HepG2 (cell line): ENCODE measurements around the gene UBASH3A. TPM values are rescaled to one million over a fixed set of nuclear protein-coding genes. Genes with fewer than 3 reads are reported as not detected.

Experiments
- ATAC-seq: fragments of 200-7000 bp; cut with Tn5 transposase; 3 replicates; pipeline ENCODE4 v1.9.1; 2020; ENCODE audit warnings: mild to moderate bottlenecking, moderate library complexity
- BruUV-seq: library from RNA; stranded (reverse); fragments of 400-500 nt; replicated peaks from 2 replicates; lab custom pipeline; 2021; lab: Mats Ljungman, UMichigan
- CTCF ChIA-PET: fragments of 300-600 bp; formaldehyde crosslinking; extraction: SDS; loops from one replicate; lab custom pipeline; 2021; ENCODE audit warnings: low total read pairs, inconsistent platforms, low intra/inter-chr PET ratio; lab: Yijun Ruan, JAX
- POLR2A ChIA-PET: fragments of 350-600 bp; sonication (Branson Sonifier 250); formaldehyde crosslinking; loops from one replicate; lab custom pipeline; 2020; ENCODE audit warnings: antibody characterized with exemption, inconsistent platforms; lab: Yijun Ruan, JAX
- DNase-seq: peaks from one replicate; pipeline ENCODE4 v3.0.0-alpha.2; 2015; ENCODE audit warnings: low spot score
- FAIRE-seq: peaks from 3 replicates; lab custom pipeline; 2011; peaks lifted over from hg19 to GRCh38; lab: Jason Lieb, UNC
- H2AFZ ChIP-seq: one replicate; pipeline ENCODE4 v1.6.1; 2011; ENCODE audit warnings: low read length, inconsistent platforms
- H3K27ac ChIP-seq: fragments of 300-600 bp; 3 replicates; pipeline ENCODE4 v1.8.0; 2011; ENCODE audit warnings: mixed run types, mild to moderate bottlenecking, mixed read lengths, low read length, inconsistent platforms; ENCODE audit not compliant: insufficient read depth; ENCODE audit errors: extremely low read length
- H3K27me3 ChIP-seq, 2 experiments: fragments of 200-600 bp in 1 of 2; 2 replicates in 1 of 2; 3 replicates in 1 of 2; pipeline versions ENCODE4 v1.6.0 to v1.8.0; 2011; ENCODE audit warnings: low read length in 2 of 2, mild to moderate bottlenecking in 2 of 2, moderate library complexity in 2 of 2, inconsistent platforms in 1 of 2; ENCODE audit not compliant: insufficient read depth in 2 of 2, control insufficient read depth in 1 of 2
- H3K36me3 ChIP-seq, 2 experiments: fragments of 200-600 bp in 1 of 2; replicated peaks in 1 of 2; 2 replicates in 1 of 2; 3 replicates in 1 of 2; pipeline versions ENCODE4 v1.5.1 to v1.8.0; 2011; ENCODE audit warnings: low read length in 2 of 2, inconsistent platforms in 1 of 2; ENCODE audit not compliant: insufficient read depth in 2 of 2, control insufficient read depth in 1 of 2
- H3K4me1 ChIP-seq: 2 replicates; pipeline ENCODE4 v1.5.1; 2012; ENCODE audit warnings: low read length, inconsistent platforms; ENCODE audit not compliant: insufficient read depth
- H3K4me2 ChIP-seq: 2 replicates; pipeline ENCODE4 v1.6.0; 2011; ENCODE audit warnings: low read depth, low read length, inconsistent platforms
- H3K4me3 ChIP-seq, 3 experiments: fragments of 200-600 bp in 1 of 3; sonication (generic), shearing (Covaris generic) in 1 of 3; replicated peaks in 1 of 3; 2 replicates each; pipeline ENCODE4 v1.5.1; 2011 to 2016; ENCODE audit warnings: low read length in 3 of 3, inconsistent platforms in 2 of 3, low read depth in 2 of 3, mild to moderate bottlenecking in 2 of 3, control low read depth in 1 of 3, mixed read lengths in 1 of 3; ENCODE audit not compliant: insufficient read depth in 1 of 3
- H3K79me2 ChIP-seq: one replicate; pipeline ENCODE4 v1.6.1; 2011; ENCODE audit warnings: low read length, inconsistent platforms; ENCODE audit not compliant: insufficient read depth
- H3K9ac ChIP-seq: 2 replicates; pipeline ENCODE4 v1.6.0; 2011; ENCODE audit warnings: mild to moderate bottlenecking, low read depth, low read length, inconsistent platforms; ENCODE audit not compliant: insufficient read depth
- H3K9me3 ChIP-seq: 2 replicates; pipeline ENCODE4 v1.5.1; 2012; ENCODE audit warnings: mild to moderate bottlenecking, low read length
- H4K20me1 ChIP-seq: 2 replicates; pipeline ENCODE4 v1.6.0; 2011; ENCODE audit warnings: inconsistent platforms, mild to moderate bottlenecking, low read length, moderate library complexity; ENCODE audit not compliant: insufficient read depth
- HNF4A ChIP-seq: sonication (generic); formaldehyde crosslinking; IDR thresholded peaks from 2 replicates; pipeline ENCODE4 v1.4.0; 2020; ENCODE audit warnings: missing genetic modification reagents
- NCOR1 ChIP-seq: fragments of 200-600 bp; sonication (generic); IDR thresholded peaks from 2 replicates; pipeline ENCODE4 v1.7.0; 2017; ENCODE audit warnings: antibody characterized with exemption, low read length, borderline replicate concordance
- NFE2L2 ChIP-seq: fragments of 150-350 bp; IDR thresholded peaks from 2 replicates; pipeline ENCODE4 v1.6.1; 2014; ENCODE audit warnings: low read length
- SIX1 ChIP-seq: sonication (generic); formaldehyde crosslinking; IDR thresholded peaks from 2 replicates; pipeline ENCODE4 v1.4.0; 2020; ENCODE audit warnings: missing genetic modification reagents, borderline replicate concordance
- WGBS: methylation state at CpG from one replicate; pipeline ENCODE4 v1.1.6; 2017; ENCODE audit warnings: low lambda C conversion rate; 5-methylcytosine and 5-hydroxymethylcytosine counted together
- in situ Hi-C: cut with HindIII; loops from 2 replicates; pipeline ENCODE4 v1.10.0; 2017; ENCODE audit warnings: low pct_unique_long_range_greater_than_20kb; ENCODE audit not compliant: extremely low pct_ligation_motif_present
- intact Hi-C: fragments of 100-400 bp; cut with micrococcal nuclease; formaldehyde crosslinking; loops from one replicate; pipeline ENCODE4 v1.10.0; 2022; ENCODE audit not compliant: unreplicated experiment
- polyA plus RNA-seq, 8 experiments: library from polyadenylated mRNA; depleted of rRNA in 3 of 8; stranded (reverse) in 7 of 8; unstranded in 1 of 8; fragments of >200 nt; fragmentation: Illumina TruSeq in 4 of 8; extraction: Trizol in 4 of 8; gene quantifications; 2 replicates each; pipeline versions ENCODE4 v1.2.1 to v1.2.3, GENCODE V29; 2011 to 2016; ENCODE audit warnings: low read depth in 4 of 8, missing spikeins in 1 of 8, mixed read lengths in 1 of 8; ENCODE audit not compliant: insufficient read depth in 1 of 8
- total RNA-seq, 5 experiments: library from RNA; depleted of rRNA; stranded (reverse); fragments of >200 nt; fragmentation: Illumina TruSeq; extraction: Trizol; gene quantifications; 2 replicates each; pipeline ENCODE4 v1.2.3, GENCODE V29; 2016; ENCODE audit warnings: low read depth in 1 of 5
- TF ChIP-seq, protein P1 (sequence below): sonication (generic); formaldehyde crosslinking; IDR thresholded peaks from 2 replicates; pipeline ENCODE4 v1.5.0; 2020; ENCODE audit warnings: mild to moderate bottlenecking, missing genetic modification reagents
- TF ChIP-seq, protein P2 (sequence below): sonication (generic); formaldehyde crosslinking; IDR thresholded peaks from 2 replicates; pipeline ENCODE4 v1.4.0; 2020; ENCODE audit warnings: missing genetic modification reagents, borderline replicate concordance

The UBASH3A gene
- total and polyA plus RNA-seq, 2 of the 13 experiments (the other 11 are each of a cell fraction or from before 2014, with no cell fraction given), result not detected

DNA sequence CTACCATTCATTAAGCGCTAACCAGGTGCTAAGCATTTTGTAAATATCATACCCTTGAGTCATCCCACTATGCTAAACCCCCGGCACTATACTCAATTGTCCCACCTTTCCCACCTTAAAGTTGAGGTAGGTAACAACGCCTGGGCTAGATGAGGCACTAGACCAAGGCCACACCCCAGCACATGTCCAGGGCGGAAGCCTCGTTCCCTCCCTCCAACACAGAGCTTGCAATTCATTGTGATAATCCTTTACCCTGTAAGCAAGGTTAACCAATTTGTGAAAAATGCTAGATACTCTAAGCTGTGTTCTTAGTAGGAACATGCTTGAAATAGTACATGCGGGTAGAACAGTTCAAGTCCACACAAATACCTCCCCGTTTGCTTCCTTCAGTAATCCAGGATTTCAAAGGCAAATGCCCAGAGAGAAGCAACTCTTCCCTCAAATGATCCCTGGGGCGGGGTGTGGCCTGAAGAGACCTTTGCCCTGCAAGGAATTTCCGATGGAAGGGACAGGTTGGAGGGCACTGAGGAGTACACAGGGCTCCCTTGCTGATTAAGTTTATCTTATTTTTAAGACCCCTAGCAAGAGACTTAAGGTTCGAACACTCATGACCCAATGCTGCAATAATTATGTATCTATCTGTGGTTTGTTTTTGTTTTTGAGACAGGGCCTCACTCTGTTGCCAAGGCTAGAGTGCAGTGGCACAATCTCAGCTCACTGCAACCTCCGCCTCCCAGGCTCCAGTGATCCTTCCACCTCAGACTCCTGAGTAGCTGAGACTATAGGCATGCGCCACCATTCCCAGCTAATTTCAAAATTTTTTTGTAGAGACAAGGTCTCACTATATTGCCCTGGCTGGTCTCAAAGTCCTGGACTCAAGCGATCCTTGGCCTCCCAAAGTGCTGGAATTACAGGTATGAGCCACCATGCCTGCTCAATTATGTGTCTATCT is 89.7 kb downstream of the UBASH3A start:
- CTCF ChIA-PET, result no interaction called here
- in situ Hi-C loops, result no loop called here
- WGBS, result 15% methylated on average over 12 of the region's 13 CpGs
- Histone ChIP-seq H3K79me2 (no peaks in the 10 kb centered on the region), H4K20me1 (no peaks in the 10 kb centered on the region), H3K9me3 (0 out of 2 replicates have a peak, but pooled peaks cover 5% of the 10 kb centered on the region), H3K4me1 (peaks cover 25% of the 10 kb centered on the region)
- intact Hi-C loops, result no loop called here
- TF ChIP-seq, protein P1, sequence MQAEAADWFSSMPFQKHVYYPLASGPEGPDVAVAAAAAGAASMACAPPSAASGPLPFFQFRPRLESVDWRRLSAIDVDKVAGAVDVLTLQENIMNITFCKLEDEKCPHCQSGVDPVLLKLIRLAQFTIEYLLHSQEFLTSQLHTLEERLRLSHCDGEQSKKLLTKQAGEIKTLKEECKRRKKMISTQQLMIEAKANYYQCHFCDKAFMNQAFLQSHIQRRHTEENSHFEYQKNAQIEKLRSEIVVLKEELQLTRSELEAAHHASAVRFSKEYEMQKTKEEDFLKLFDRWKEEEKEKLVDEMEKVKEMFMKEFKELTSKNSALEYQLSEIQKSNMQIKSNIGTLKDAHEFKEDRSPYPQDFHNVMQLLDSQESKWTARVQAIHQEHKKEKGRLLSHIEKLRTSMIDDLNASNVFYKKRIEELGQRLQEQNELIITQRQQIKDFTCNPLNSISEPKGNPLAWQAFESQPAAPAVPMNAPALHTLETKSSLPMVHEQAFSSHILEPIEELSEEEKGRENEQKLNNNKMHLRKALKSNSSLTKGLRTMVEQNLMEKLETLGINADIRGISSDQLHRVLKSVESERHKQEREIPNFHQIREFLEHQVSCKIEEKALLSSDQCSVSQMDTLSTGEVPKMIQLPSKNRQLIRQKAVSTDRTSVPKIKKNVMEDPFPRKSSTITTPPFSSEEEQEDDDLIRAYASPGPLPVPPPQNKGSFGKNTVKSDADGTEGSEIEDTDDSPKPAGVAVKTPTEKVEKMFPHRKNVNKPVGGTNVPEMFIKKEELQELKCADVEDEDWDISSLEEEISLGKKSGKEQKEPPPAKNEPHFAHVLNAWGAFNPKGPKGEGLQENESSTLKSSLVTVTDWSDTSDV (CRISPR knock-in tag), result no peak
- TF ChIP-seq HNF4A, result 0 out of 2 replicates have a peak, but pooled peaks have one; percentile 14
- no peak for TF ChIP-seq NFE2L2
- TF ChIP-seq, all 625 proteins: peak for 1
- POLR2A ChIA-PET, result no interaction called here
- Histone ChIP-seq H3K4me3 (no peak overlapping the region), H3K27ac (no peak overlapping the region), H3K27me3 (peaks cover 0 to 10% of the 10 kb centered on the region in 2 experiments; a peak in 2 of 5 replicates), H2AFZ (no peak overlapping the region), H3K4me2 (no peak overlapping the region), H3K9ac (no peak overlapping the region), H3K36me3 (no peaks in the 10 kb centered on the region)
- no peak for DNase-seq
- no peak for FAIRE-seq
- ATAC-seq, result no peak
- BruUV-seq, result no TSS peak

DNA sequence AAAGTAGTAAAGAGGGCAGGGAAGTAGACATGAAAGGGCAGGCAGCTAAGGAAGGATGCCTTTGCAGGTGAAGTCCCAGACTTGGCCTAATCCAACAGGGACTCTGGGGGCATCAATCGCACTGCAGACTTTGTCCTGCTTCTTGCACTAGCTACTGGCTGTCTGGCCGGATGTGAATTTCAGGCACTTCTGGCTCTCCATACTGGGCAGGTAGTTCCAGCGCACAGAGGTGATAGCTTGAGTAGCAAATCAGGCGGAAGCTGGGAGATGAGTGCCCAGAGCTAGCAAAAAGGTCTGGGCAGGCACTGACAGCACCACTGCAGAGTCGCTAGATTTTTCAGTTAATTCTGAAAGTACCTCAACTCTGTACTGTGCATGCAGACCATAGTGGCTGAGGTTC is 91.3 kb downstream of the UBASH3A start:
- no peaks in the 10 kb centered on the region for H3K9me3 ChIP-seq
- DNase-seq, result no peak
- ATAC-seq, result no peak
- in situ Hi-C loops (no loop called here), intact Hi-C loops (no loop called here)
- no peaks in the 10 kb centered on the region for H3K79me2 ChIP-seq
- 79% methylated on average over 5 of the region's 5 CpGs for WGBS
- H3K9ac ChIP-seq, result no peak overlapping the region
- H3K27me3 ChIP-seq, result peaks cover 0 to 10% of the 10 kb centered on the region in 2 experiments; a peak in 2 of 5 replicates
- H3K4me3 ChIP-seq, result no peak overlapping the region
- no peaks in the 10 kb centered on the region for H3K36me3 ChIP-seq
- no peak overlapping the region for H3K27ac ChIP-seq
- ChIA-PET CTCF (no interaction called here), POLR2A (no interaction called here)
- H3K4me2 ChIP-seq, result no peak overlapping the region
- peaks cover 25% of the 10 kb centered on the region for H3K4me1 ChIP-seq
- FAIRE-seq, result no peak
- BruUV-seq, result no TSS peak
- no peaks in the 10 kb centered on the region for H4K20me1 ChIP-seq
- H2AFZ ChIP-seq, result no peak overlapping the region
- TF ChIP-seq SIX1 (CRISPR knock-in tag) (no peak), NCOR1 (no peak)
- TF ChIP-seq, protein P2, sequence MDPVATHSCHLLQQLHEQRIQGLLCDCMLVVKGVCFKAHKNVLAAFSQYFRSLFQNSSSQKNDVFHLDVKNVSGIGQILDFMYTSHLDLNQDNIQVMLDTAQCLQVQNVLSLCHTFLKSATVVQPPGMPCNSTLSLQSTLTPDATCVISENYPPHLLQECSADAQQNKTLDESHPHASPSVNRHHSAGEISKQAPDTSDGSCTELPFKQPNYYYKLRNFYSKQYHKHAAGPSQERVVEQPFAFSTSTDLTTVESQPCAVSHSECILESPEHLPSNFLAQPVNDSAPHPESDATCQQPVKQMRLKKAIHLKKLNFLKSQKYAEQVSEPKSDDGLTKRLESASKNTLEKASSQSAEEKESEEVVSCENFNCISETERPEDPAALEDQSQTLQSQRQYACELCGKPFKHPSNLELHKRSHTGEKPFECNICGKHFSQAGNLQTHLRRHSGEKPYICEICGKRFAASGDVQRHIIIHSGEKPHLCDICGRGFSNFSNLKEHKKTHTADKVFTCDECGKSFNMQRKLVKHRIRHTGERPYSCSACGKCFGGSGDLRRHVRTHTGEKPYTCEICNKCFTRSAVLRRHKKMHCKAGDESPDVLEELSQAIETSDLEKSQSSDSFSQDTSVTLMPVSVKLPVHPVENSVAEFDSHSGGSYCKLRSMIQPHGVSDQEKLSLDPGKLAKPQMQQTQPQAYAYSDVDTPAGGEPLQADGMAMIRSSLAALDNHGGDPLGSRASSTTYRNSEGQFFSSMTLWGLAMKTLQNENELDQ (CRISPR knock-in tag), result no peak
